NCI-H2171 treated with DMSO at 0.1 percent for 48 hours (cell line): ENCODE data around the gene SNX30.

Experiments used
- DNase-seq: peaks from one replicate; lab custom pipeline; 2025; lab: John Stamatoyannopoulos, UW

SNX30 gene

GRCh38 chr9:112858625-112859147 is 108.1 kb downstream of the SNX30 start:
- DNase-seq, result no peak

- no peak for DNase-seq
These were observed 109.9 kb downstream of the SNX30 start for GRCh38 chr9:112860451-112860850.

- DNase-seq, result no peak
These were observed 110.6 kb downstream of the SNX30 start for GRCh38 chr9:112861155-112861554.

GRCh38 chr9:112861638-112862555 is 111.3 kb downstream of the SNX30 start:
- no peak for DNase-seq

GRCh38 chr9:112863214-112863613 is 112.7 kb downstream of the SNX30 start:
- DNase-seq, result no peak

GRCh38 chr9:112863746-112864145 is 113.2 kb downstream of the SNX30 start:
- DNase-seq, result no peak

- no peak for DNase-seq
These were observed 113.8 kb downstream of the SNX30 start for GRCh38 chr9:112864403-112864802.

- no peak for DNase-seq
These were observed 114.4 kb downstream of the SNX30 start for GRCh38 chr9:112864982-112865381.

GRCh38 chr9:112866662-112867274 is 116.2 kb downstream of the SNX30 start:
- no peak for DNase-seq

- no peak for DNase-seq
These were observed 116.9 kb downstream of the SNX30 start for GRCh38 chr9:112867275-112867991.

- DNase-seq, result no peak
These were observed 117.9 kb downstream of the SNX30 start for GRCh38 chr9:112868461-112868860.

GRCh38 chr9:112869041-112869529 is 118.5 kb downstream of the SNX30 start:
- DNase-seq, result peak; percentile 30

GRCh38 chr9:112869917-112870316 is 119.4 kb downstream of the SNX30 start:
- no peak for DNase-seq

GRCh38 chr9:112870556-112870955 is 120.0 kb downstream of the SNX30 start:
- no peak for DNase-seq

- no peak for DNase-seq
These were observed 121.5 kb downstream of the SNX30 start for GRCh38 chr9:112872019-112872418.

- DNase-seq, result no peak
These were observed 123.3 kb downstream of the SNX30 start for GRCh38 chr9:112873773-112874405.

- DNase-seq, result no peak
These were observed 128.2 kb downstream of the SNX30 start for GRCh38 chr9:112878752-112879151.

- DNase-seq, result no peak
These were observed 130.1 kb downstream of the SNX30 start for GRCh38 chr9:112880650-112881049.

GRCh38 chr9:112881331-112881730 is 130.8 kb downstream of the SNX30 start:
- DNase-seq, result no peak

- DNase-seq, result no peak
These were observed 133.5 kb downstream of the SNX30 start for GRCh38 chr9:112884101-112884500.

- no peak for DNase-seq
These were observed 134.2 kb downstream of the SNX30 start for GRCh38 chr9:112884721-112885120.

- no peak for DNase-seq
These were observed 134.8 kb downstream of the SNX30 start for GRCh38 chr9:112885324-112885723.
